Bronchial epithelial cell (primary cell): ENCODE data around the gene DLGAP4. TPM values are rescaled to one million over a fixed set of nuclear protein-coding genes. Genes with fewer than 3 reads are reported as not detected.

Experiments
- DNase-seq: peaks from one replicate; pipeline ENCODE4 v3.0.0-alpha.2; 2010; ENCODE audit warnings: low read depth
- FAIRE-seq: peaks from 2 replicates; lab custom pipeline; 2011; peaks lifted over from hg19 to GRCh38; lab: Jason Lieb, UNC
- H3K27me3 ChIP-seq: 2 replicates; pipeline ENCODE4 v1.5.1; 2011; ENCODE audit warnings: low read length; ENCODE audit not compliant: control insufficient read depth, insufficient read depth
- H3K36me3 ChIP-seq: 2 replicates; pipeline ENCODE4 v1.5.1; 2011; ENCODE audit warnings: low read length; ENCODE audit not compliant: control insufficient read depth, insufficient read depth
- H3K4me3 ChIP-seq: 2 replicates; pipeline ENCODE4 v1.5.1; 2011; ENCODE audit warnings: mild to moderate bottlenecking, low read depth, low read length, control low read depth
- CTCF ChIP-seq: IDR thresholded peaks from 2 replicates; pipeline ENCODE4 v1.5.1; 2011; ENCODE audit warnings: mild to moderate bottlenecking, moderate library complexity, low read length, control low read depth, inconsistent platforms; ENCODE audit not compliant: insufficient read depth, severe bottlenecking
- total RNA-seq: library from RNA; depleted of rRNA; stranded (reverse); fragments of >200 nt; gene quantifications from 2 replicates; pipeline ENCODE4 v1.2.1, GENCODE V29; 2014

The DLGAP4 gene
- total RNA-seq, 1 donor from 2014 or later: 5.5 TPM

GRCh38 chr20:36346256-36346655 is 40.1 kb downstream of the DLGAP4 start:
- Histone ChIP-seq H3K4me3 (no peak overlapping the region), H3K36me3 (no peaks in the 10 kb centered on the region), H3K27me3 (no peaks in the 10 kb centered on the region)
- no peak for TF ChIP-seq CTCF
- FAIRE-seq (no peak), DNase-seq (no peak)

- TF ChIP-seq CTCF: no peak
- H3K4me3 ChIP-seq: no peak overlapping the region
- DNase-seq (peak; percentile 91), FAIRE-seq (no peak)
- no peaks in the 10 kb centered on the region for H3K27me3 ChIP-seq
- H3K36me3 ChIP-seq: no peaks in the 10 kb centered on the region
Measured at GRCh38 chr20:36349384-36350170, 43.4 kb downstream of the DLGAP4 start.

DNA sequence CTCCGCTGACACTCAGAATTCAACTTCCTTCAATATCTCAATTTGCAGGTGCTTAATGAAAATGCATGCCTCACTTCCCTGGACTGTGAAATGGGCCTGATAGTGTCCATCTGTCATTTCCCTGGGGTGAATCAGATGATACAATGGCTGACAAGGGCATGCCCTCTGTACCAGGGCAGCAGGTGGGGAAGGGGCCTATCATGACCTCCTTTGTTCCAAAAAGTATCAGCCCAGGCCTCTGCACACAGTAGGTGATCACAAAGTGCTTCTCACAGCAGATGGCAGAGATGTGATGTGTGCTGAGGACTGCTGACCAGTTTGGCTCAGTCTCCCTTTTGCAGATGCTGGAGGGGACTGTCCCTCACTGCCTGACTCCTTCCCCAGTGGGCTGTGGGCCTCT is 44.3 kb downstream of the DLGAP4 start:
- H3K36me3 ChIP-seq: no peaks in the 10 kb centered on the region
- DNase-seq: no peak
- TF ChIP-seq CTCF: no peak
- no peak for FAIRE-seq
- no peaks in the 10 kb centered on the region for H3K27me3 ChIP-seq
- no peak overlapping the region for H3K4me3 ChIP-seq

- DNase-seq: no peak
- Histone ChIP-seq H3K27me3 (no peaks in the 10 kb centered on the region), H3K36me3 (no peaks in the 10 kb centered on the region), H3K4me3 (no peak overlapping the region)
- no peak for TF ChIP-seq CTCF
- FAIRE-seq: no peak
Measured at GRCh38 chr20:36351937-36352336, 45.8 kb downstream of the DLGAP4 start.

- H3K36me3 ChIP-seq: no peaks in the 10 kb centered on the region
- H3K27me3 ChIP-seq: no peaks in the 10 kb centered on the region
- no peak overlapping the region for H3K4me3 ChIP-seq
- FAIRE-seq (no peak), DNase-seq (no peak)
- no peak for TF ChIP-seq CTCF
Measured at GRCh38 chr20:36352843-36353553, 46.9 kb downstream of the DLGAP4 start.
